NCI-H128 (cell line): ENCODE data around the gene OR5AC2.

Source experiments
- DNase-seq: peaks from one replicate; lab custom pipeline; 2025; ENCODE audit not compliant: unreplicated experiment; lab: John Stamatoyannopoulos, UW

The OR5AC2 gene

GRCh38 chr3:98136631-98137030 lies 49.7 kb downstream of the OR5AC2 start:
- no peak for DNase-seq
